ENCODE data around the gene SOX5. TPM values are rescaled to one million over a fixed set of nuclear protein-coding genes. Genes with fewer than 3 reads are reported as not detected.

The SOX5 gene
- total and polyA plus RNA-seq, 11 donors, result 0.49 to 4.9 (median 2.5) TPM

DNA sequence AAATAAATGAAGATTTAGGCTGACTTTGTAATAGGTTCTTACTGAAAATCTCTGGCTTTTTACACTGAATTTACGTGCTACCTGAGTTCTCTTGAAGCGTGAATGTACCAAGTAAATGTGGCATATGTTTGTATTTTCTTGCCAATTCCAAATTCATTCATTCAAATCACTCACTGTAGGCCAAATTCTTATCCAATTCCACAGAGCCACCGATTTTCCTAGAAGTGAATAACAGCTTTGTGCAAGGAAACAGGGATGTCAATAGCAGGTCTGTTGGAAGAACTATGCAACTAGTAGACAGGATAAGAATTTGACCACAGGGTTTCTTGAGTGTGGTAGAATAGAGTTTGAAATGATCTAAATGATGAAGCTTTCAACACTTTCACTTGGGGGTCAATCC lies 86.8 kb downstream of the SOX5 start:
- DNase-seq (no peak), ATAC-seq (no peak)
- Histone ChIP-seq H3K36me3 (no peaks in the 10 kb centered on the region), H3K27me3 (no peaks in the 10 kb centered on the region), H3K4me1 (no peaks in the 10 kb centered on the region), H3K4me3 (no peak overlapping the region), H3K9me3 (peaks cover 0 to 20% (median 5%) of the 10 kb centered on the region in 12 donors), H3K27ac (no peak overlapping the region)
- WGBS, 4 donors, result 84 to 89% (median 86%) methylated on average over 3 of the region's 3 CpGs
- intact Hi-C loops (cut with DNase I), result no loop called here
- TF ChIP-seq, protein P1, sequence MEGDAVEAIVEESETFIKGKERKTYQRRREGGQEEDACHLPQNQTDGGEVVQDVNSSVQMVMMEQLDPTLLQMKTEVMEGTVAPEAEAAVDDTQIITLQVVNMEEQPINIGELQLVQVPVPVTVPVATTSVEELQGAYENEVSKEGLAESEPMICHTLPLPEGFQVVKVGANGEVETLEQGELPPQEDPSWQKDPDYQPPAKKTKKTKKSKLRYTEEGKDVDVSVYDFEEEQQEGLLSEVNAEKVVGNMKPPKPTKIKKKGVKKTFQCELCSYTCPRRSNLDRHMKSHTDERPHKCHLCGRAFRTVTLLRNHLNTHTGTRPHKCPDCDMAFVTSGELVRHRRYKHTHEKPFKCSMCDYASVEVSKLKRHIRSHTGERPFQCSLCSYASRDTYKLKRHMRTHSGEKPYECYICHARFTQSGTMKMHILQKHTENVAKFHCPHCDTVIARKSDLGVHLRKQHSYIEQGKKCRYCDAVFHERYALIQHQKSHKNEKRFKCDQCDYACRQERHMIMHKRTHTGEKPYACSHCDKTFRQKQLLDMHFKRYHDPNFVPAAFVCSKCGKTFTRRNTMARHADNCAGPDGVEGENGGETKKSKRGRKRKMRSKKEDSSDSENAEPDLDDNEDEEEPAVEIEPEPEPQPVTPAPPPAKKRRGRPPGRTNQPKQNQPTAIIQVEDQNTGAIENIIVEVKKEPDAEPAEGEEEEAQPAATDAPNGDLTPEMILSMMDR (IDR thresholded peaks at IDR 0.05), result no peak
- TF ChIP-seq POLR2A (IDR thresholded peaks at IDR 0.05), result no peak

DNA sequence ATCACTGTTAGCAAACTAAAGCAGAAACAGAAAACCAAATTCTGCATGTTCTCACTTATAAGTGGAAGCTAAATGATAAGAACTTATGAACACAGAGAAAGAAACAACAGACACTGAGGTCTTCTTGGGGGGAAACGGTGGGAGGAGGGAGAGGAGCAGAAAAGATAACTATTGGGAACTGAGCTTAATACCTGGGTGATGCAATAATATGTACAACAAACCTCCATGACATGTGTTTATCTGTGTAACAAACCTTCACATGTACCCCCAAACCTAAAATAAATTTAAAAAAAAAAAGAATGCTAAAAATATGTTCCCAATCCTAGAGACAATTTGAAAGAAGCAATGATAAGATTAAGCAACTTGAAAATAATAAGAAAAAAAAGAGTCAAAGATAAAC lies 89.5 kb downstream of the SOX5 start:
- DNase-seq, result no peak
- no peak for ATAC-seq
- Histone ChIP-seq H3K4me3 (no peak overlapping the region), H3K36me3 (no peaks in the 10 kb centered on the region), H3K9me3 (peaks cover 0 to 20% (median 5%) of the 10 kb centered on the region in 12 donors), H3K4me1 (no peaks in the 10 kb centered on the region), H3K27ac (no peak overlapping the region), H3K27me3 (no peaks in the 10 kb centered on the region)
- intact Hi-C loops (cut with DNase I), result no loop called here
- WGBS, 4 donors, result 75 to 84% (median 78%) methylated on average over 1 of the region's 1 CpG
- TF ChIP-seq, protein P1 (IDR thresholded peaks at IDR 0.05), result no peak
- TF ChIP-seq POLR2A (IDR thresholded peaks at IDR 0.05), result no peak

DNA sequence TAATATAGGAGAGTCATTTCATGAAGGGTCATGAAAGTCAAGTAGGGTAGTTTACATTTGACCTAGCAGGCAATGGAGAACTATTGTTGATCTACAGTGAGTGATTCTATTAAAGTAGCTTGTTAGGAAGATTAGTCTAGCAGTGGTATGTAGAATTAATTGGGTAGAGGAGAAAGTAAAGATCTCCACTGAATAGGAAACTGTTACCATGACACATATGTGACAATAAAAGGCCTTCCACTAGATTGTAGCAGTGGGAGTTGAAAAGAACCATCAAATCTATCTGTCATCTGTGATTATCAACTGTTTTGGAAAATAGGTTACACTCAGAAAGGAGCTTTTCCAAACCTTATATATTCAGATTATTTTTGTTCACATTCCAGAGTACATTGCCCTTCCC lies 92.3 kb downstream of the SOX5 start:
- no peak for TF ChIP-seq POLR2A (IDR thresholded peaks at IDR 0.05)
- TF ChIP-seq, protein P1 (IDR thresholded peaks at IDR 0.05), result no peak
- no peak for ATAC-seq
- DNase-seq, result no peak
- no peaks in the 10 kb centered on the region for H3K4me1 ChIP-seq
- no peak overlapping the region for H3K27ac ChIP-seq
- H3K4me3 ChIP-seq, result no peak overlapping the region
- no peaks in the 10 kb centered on the region for H3K27me3 ChIP-seq
- no peaks in the 10 kb centered on the region for H3K36me3 ChIP-seq
- H3K9me3 ChIP-seq, result peaks cover 0 to 20% (median 5%) of the 10 kb centered on the region in 12 donors
- intact Hi-C loops (cut with DNase I), result no loop called here

DNA sequence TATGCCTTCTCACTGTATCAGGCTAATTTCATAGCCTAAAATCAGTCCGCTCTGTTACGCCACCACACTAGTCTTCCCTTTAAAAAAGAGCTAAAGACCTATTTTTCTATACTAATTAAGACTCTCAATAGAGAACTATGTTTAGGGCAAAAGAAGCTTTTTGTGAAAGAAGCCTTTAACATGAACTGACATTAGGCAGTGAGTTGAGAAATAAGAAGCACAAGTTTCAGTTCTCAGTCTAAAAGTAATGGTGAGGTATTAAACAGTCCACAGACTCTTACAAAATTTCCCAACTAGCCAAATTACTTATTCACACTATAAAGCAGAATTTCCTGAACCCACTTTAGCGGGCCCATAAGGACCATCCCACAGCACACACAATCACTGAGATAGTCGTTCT lies 93.7 kb downstream of the SOX5 start:
- peaks cover 0 to 20% (median 5%) of the 10 kb centered on the region in 12 donors for H3K9me3 ChIP-seq
- H3K4me1 ChIP-seq, result no peaks in the 10 kb centered on the region
- TF ChIP-seq POLR2A (IDR thresholded peaks at IDR 0.05), result no peak
- TF ChIP-seq, protein P1 (IDR thresholded peaks at IDR 0.05), result no peak
- ATAC-seq, result no peak
- DNase-seq, result no peak
- H3K36me3 ChIP-seq, result no peaks in the 10 kb centered on the region
- no peaks in the 10 kb centered on the region for H3K27me3 ChIP-seq
- no peak overlapping the region for H3K4me3 ChIP-seq
- no peak overlapping the region for H3K27ac ChIP-seq
- intact Hi-C loops (cut with DNase I), result no loop called here
- WGBS, 4 donors, result 70 to 83% (median 72%) methylated on average over 4 of the region's 4 CpGs

Data from heart left ventricle (tissue), 16 donors.